Liver (tissue), 9 donors: ENCODE data around the gene ACSS2. TPM values are rescaled to one million over a fixed set of nuclear protein-coding genes. Genes with fewer than 3 reads are reported as not detected.

Experiments used
- DNase-seq: peaks from one replicate; pipeline ENCODE4 v3.0.0-alpha.2; 2017; ENCODE audit warnings: low spot score
- H3K27ac ChIP-seq, 2 donors: one replicate each; pipeline ENCODE4 v1.7.0; 2013; ENCODE audit warnings: inconsistent platforms in 2 of 2, low read length in 2 of 2, control low read depth in 1 of 2, low read depth in 1 of 2, mild to moderate bottlenecking in 1 of 2
- H3K27me3 ChIP-seq, 4 donors: one replicate each; pipeline versions ENCODE4 v1.6.1 to v1.7.0; 2013; ENCODE audit warnings: low read length in 3 of 4, inconsistent platforms in 1 of 4, mild to moderate bottlenecking in 1 of 4, moderate library complexity in 1 of 4; ENCODE audit not compliant: control insufficient read depth in 4 of 4, insufficient read depth in 4 of 4
- H3K36me3 ChIP-seq, 4 donors: one replicate each; pipeline versions ENCODE4 v1.6.1 to v1.7.0; 2013; ENCODE audit warnings: low read length in 3 of 4, mild to moderate bottlenecking in 3 of 4, low read depth in 1 of 4, moderate library complexity in 1 of 4; ENCODE audit not compliant: control insufficient read depth in 4 of 4, insufficient read depth in 3 of 4
- H3K4me1 ChIP-seq, 4 donors: one replicate each; pipeline versions ENCODE4 v1.6.1 to v1.7.0; 2013; ENCODE audit warnings: low read length in 3 of 4, mild to moderate bottlenecking in 3 of 4, moderate library complexity in 1 of 4; ENCODE audit not compliant: control insufficient read depth in 4 of 4, insufficient read depth in 4 of 4
- H3K4me3 ChIP-seq, 3 donors: one replicate each; pipeline versions ENCODE4 v1.6.1 to v1.7.0; 2013; ENCODE audit warnings: low read length in 3 of 3, control low read depth in 1 of 3, low read depth in 1 of 3, mild to moderate bottlenecking in 1 of 3
- H3K9ac ChIP-seq, 2 donors: one replicate each; pipeline ENCODE4 v1.7.0; 2013; ENCODE audit warnings: low read length in 2 of 2, mild to moderate bottlenecking in 2 of 2, moderate library complexity in 2 of 2, control low read depth in 1 of 2, low read depth in 1 of 2
- H3K9me3 ChIP-seq, 4 donors: one replicate each; pipeline versions ENCODE4 v1.6.1 to v1.7.0; 2013; ENCODE audit warnings: low read length in 3 of 4; ENCODE audit not compliant: control insufficient read depth in 4 of 4
- ATF3 ChIP-seq: IDR thresholded peaks from 2 replicates; pipeline ENCODE4 v1.6.1; 2016; ENCODE audit warnings: antibody characterized with exemption
- CTCF ChIP-seq: fragments of 150-350 bp; IDR thresholded peaks from 2 replicates; pipeline ENCODE4 v1.5.1; 2017; ENCODE audit warnings: improper control_type of control experiment, low read depth, low read length; ENCODE audit not compliant: missing input control
- EGR1 ChIP-seq, 2 donors: IDR thresholded peaks; 2 replicates each; pipeline ENCODE4 v1.6.1; 2016 to 2018; ENCODE audit warnings: antibody characterized with exemption in 2 of 2, low read depth in 2 of 2
- FOXA1 ChIP-seq: IDR thresholded peaks from 2 replicates; pipeline ENCODE4 v1.6.1; 2016; ENCODE audit warnings: antibody characterized with exemption
- FOXA2 ChIP-seq: IDR thresholded peaks from 2 replicates; pipeline ENCODE4 v1.6.1; 2016; ENCODE audit warnings: antibody characterized with exemption
- GABPA ChIP-seq, 2 donors: IDR thresholded peaks in 1 of 2; conservative IDR thresholded peaks in 1 of 2; 2 replicates each; pipeline ENCODE4 v1.6.1; 2016; ENCODE audit warnings: antibody characterized with exemption in 2 of 2, mild to moderate bottlenecking in 1 of 2, moderate library complexity in 1 of 2
- HNF4A ChIP-seq, 2 donors: conservative IDR thresholded peaks; 2 replicates each; pipeline ENCODE4 v1.6.1; 2016; ENCODE audit warnings: antibody characterized with exemption in 2 of 2, mild to moderate bottlenecking in 2 of 2
- HNF4G ChIP-seq: IDR thresholded peaks from 2 replicates; pipeline ENCODE4 v1.6.1; 2016; ENCODE audit warnings: antibody characterized with exemption
- JUND ChIP-seq, 2 donors: IDR thresholded peaks; 2 replicates each; pipeline ENCODE4 v1.6.1; 2016; ENCODE audit warnings: antibody characterized with exemption in 2 of 2
- MAX ChIP-seq: IDR thresholded peaks from 2 replicates; pipeline ENCODE4 v1.6.1; 2016; ENCODE audit warnings: antibody characterized with exemption
- NR2F2 ChIP-seq: IDR thresholded peaks from 2 replicates; pipeline ENCODE4 v1.6.1; 2016; ENCODE audit warnings: antibody characterized with exemption
- RAD21 ChIP-seq, 2 donors: IDR thresholded peaks; 2 replicates each; pipeline ENCODE4 v1.6.1; 2016; ENCODE audit warnings: antibody characterized with exemption in 2 of 2, mild to moderate bottlenecking in 2 of 2
- REST ChIP-seq: IDR thresholded peaks from 2 replicates; pipeline ENCODE4 v1.6.1; 2016; ENCODE audit warnings: antibody characterized with exemption, mild to moderate bottlenecking
- RXRA ChIP-seq, 2 donors: IDR thresholded peaks; 2 replicates each; pipeline ENCODE4 v1.6.1; 2017 to 2018; ENCODE audit warnings: antibody characterized with exemption in 2 of 2, mild to moderate bottlenecking in 1 of 2
- SP1 ChIP-seq: IDR thresholded peaks from 2 replicates; pipeline ENCODE4 v1.6.1; 2018; ENCODE audit warnings: antibody characterized with exemption, mild to moderate bottlenecking
- TAF1 ChIP-seq: conservative IDR thresholded peaks from 2 replicates; pipeline ENCODE4 v1.6.1; 2016; ENCODE audit warnings: antibody characterized with exemption, mild to moderate bottlenecking
- YY1 ChIP-seq: IDR thresholded peaks from 2 replicates; pipeline ENCODE4 v1.6.1; 2016; ENCODE audit warnings: antibody characterized with exemption, mild to moderate bottlenecking
- ZBTB33 ChIP-seq: IDR thresholded peaks from 2 replicates; pipeline ENCODE4 v1.6.1; 2016; ENCODE audit warnings: antibody characterized with exemption
- WGBS: extraction: QIAGEN DNeasy Blood & Tissue Kit; methylation state at CpG from one replicate; pipeline ENCODE4 v1.1.7; 2013; 5-methylcytosine and 5-hydroxymethylcytosine counted together
- polyA plus RNA-seq, 2 donors: library from polyadenylated mRNA; stranded (reverse) in 1 of 2; unstranded in 1 of 2; fragments of 200-250 nt in 1 of 2; fragments of >200 nt in 1 of 2; fragmentation: Nextera tagmentation in 1 of 2; extraction: Ambion mirVana in 1 of 2; gene quantifications; one replicate each; pipeline versions ENCODE4 v1.2.1 to v1.2.3, GENCODE V29; 2013 to 2015
- total RNA-seq, 2 donors: library from RNA; depleted of rRNA; stranded (reverse); fragments of >200 nt; gene quantifications; one replicate each; pipeline ENCODE4 v1.2.3, GENCODE V29; 2014
- donor health status: healthy.
- donor health status: healthy.
- donor health status: healthy.
- donor health status: healthy.
- donor health status: healthy.

ACSS2 gene
- total and polyA plus RNA-seq, 4 donors = 29.8 to 260 (median 80.0) TPM

- H3K9ac ChIP-seq = no peak overlapping the region
- H3K27me3 ChIP-seq = no peaks in the 10 kb centered on the region
- DNase-seq = no peak
- no peak for TF ChIP-seq NR2F2
- no peak for TF ChIP-seq ZBTB33
- no peak for TF ChIP-seq TAF1
- TF ChIP-seq RAD21 (IDR thresholded peaks at IDR 0.05) = no peak
- TF ChIP-seq HNF4A (conservative IDR thresholded peaks at IDR 0.05) = no peak
- no peak for TF ChIP-seq EGR1 (IDR thresholded peaks at IDR 0.05; ENCODE audit: low read depth in 2 of 2)
- no peak for TF ChIP-seq REST
- TF ChIP-seq JUND (IDR thresholded peaks at IDR 0.05) = no peak
- TF ChIP-seq FOXA1 = no peak
- no peak for TF ChIP-seq GABPA (IDR thresholded peaks at IDR 0.05 in 1 of 2, conservative IDR thresholded peaks at IDR 0.05 in 1 of 2)
- TF ChIP-seq RXRA (IDR thresholded peaks at IDR 0.05) = no peak
- no peak for TF ChIP-seq HNF4G
- no peak for TF ChIP-seq MAX
- no peak for TF ChIP-seq FOXA2
- TF ChIP-seq CTCF = no peak
- no peak for TF ChIP-seq SP1
- no peak for TF ChIP-seq YY1
- no peak for TF ChIP-seq ATF3
- H3K4me3 ChIP-seq = no peak overlapping the region
- H3K4me1 ChIP-seq = no peaks in the 10 kb centered on the region
- H3K36me3 ChIP-seq = no peaks in the 10 kb centered on the region
- H3K27ac ChIP-seq = no peak overlapping the region
- H3K9me3 ChIP-seq = no peaks in the 10 kb centered on the region
- 93% methylated on average over 10 of the region's 10 CpGs for WGBS
Measured at GRCh38 chr20:34971561-34972235, 95.3 kb downstream of the ACSS2 start.
